ENCODE data around the gene E2F7. TPM values are rescaled to one million over a fixed set of nuclear protein-coding genes. Genes with fewer than 3 reads are reported as not detected.

Gene E2F7
- total and polyA plus RNA-seq, 2 donors (not counting 3 experiments of a cell fraction or from before 2014, with no cell fraction given), result 4.7 to 19.8 TPM

- POLR2A ChIA-PET, result no interaction called here
- Histone ChIP-seq H2AFZ (ENCODE audit: low read depth, low read length) (no peak overlapping the region), H3K4me3 (replicated peaks in 1 of 3; ENCODE audit: insufficient read depth in 1 of 3, low read depth in 1 of 3, low read length in 3 of 3) (no peak overlapping the region)
Measured at GRCh38 chr12:77010691-77011548, 54.4 kb downstream of the E2F7 start.

More at GRCh38 chr12:77010691-77011548, 54.4 kb downstream of the E2F7 start:
- H3K9me1 ChIP-seq (replicated peaks; ENCODE audit: control insufficient read depth, extremely low read depth, insufficient read depth, low read length), result no peaks in the 10 kb centered on the region
- H3K79me2 ChIP-seq (ENCODE audit: control insufficient read depth, insufficient read depth, low read length), result no peaks in the 10 kb centered on the region
- H3K4me1 ChIP-seq (ENCODE audit: control insufficient read depth, extremely low read depth, insufficient read depth, low read length), result no peaks in the 10 kb centered on the region
- no peaks in the 10 kb centered on the region for H3K36me3 ChIP-seq (ENCODE audit: control insufficient read depth in 2 of 2, extremely low read depth in 1 of 2, insufficient read depth in 2 of 2, low read length in 2 of 2)
- CTCF ChIA-PET, result interaction anchor here (0.6 to 4.6 kb wide), 78 partner anchors 9 to 1677 kb away, joined by 3 to 121 read pairs (median 4); partner anchors contain the start of genes CSRP2 and GLIPR1L1
- BruUV-seq (replicated peaks), result no TSS peak
- dilution Hi-C loops (cut with MboI; ENCODE audit: extremely low pct_ligation_motif_present, low sequenced_read_pairs), result no loop called here
- no peak overlapping the region for H3K27ac ChIP-seq (ENCODE audit: insufficient read depth, low read depth, low read length)
- intact Hi-C loops (cut with micrococcal nuclease), result loop anchor here (1.0 to 5.0 kb wide), 4 partner anchors 84 to 390 kb away; partner anchors contain the start of gene CSRP2
- peaks cover 0 to 7% of the 10 kb centered on the region in 2 experiments for H3K27me3 ChIP-seq (ENCODE audit: control insufficient read depth in 2 of 2, insufficient read depth in 2 of 2, low read length in 2 of 2)
- H3K4me2 ChIP-seq (ENCODE audit: insufficient read depth, low read length), result peak overlapping the region; percentile 22
- TF ChIP-seq MAX (IDR thresholded peaks at IDR 0.05; ENCODE audit: insufficient read depth, insufficient read length) (no peak), CTCF (IDR thresholded peaks at IDR 0.05; ENCODE audit: extremely low read depth in 1 of 2, insufficient read depth in 1 of 2, low read depth in 1 of 2, low read length in 2 of 2) (peak; percentile 89 to 95), JUN (IDR thresholded peaks at IDR 0.05; ENCODE audit: borderline replicate concordance, insufficient read depth, insufficient read length, low read depth) (no peak)
- DNase-seq (ENCODE audit: low read depth, low spot score) (peak; percentile 80), FAIRE-seq (peak; percentile 79)
- no peaks in the 10 kb centered on the region for H4K20me1 ChIP-seq (replicated peaks; ENCODE audit: control insufficient read depth, extremely low read depth, insufficient read depth, low read length)
- H3K9me3 ChIP-seq (replicated peaks; ENCODE audit: control insufficient read depth, insufficient read depth, low read length), result no peaks in the 10 kb centered on the region
- H3K9ac ChIP-seq (replicated peaks; ENCODE audit: extremely low read depth, insufficient read depth, low read length), result no peak overlapping the region
